GM12864 (cell line): ENCODE measurements around the gene SUGP1.
"Not testable (repeated sequence)": the region's sequence is repeated elsewhere in the genome, so short reads cannot be mapped to it uniquely, and the experiment has no call there.

Experiments
- DNase-seq: peaks from one replicate; pipeline ENCODE4 v3.0.0-alpha.2; 2011; ENCODE audit warnings: low read depth
- H3K4me3 ChIP-seq: 2 replicates; pipeline ENCODE4 v1.5.1; 2011; ENCODE audit warnings: mild to moderate bottlenecking, low read depth, low read length, control low read depth
- CTCF ChIP-seq: IDR thresholded peaks from 2 replicates; pipeline ENCODE4 v1.5.1; 2011; ENCODE audit warnings: low read depth, mild to moderate bottlenecking, moderate library complexity, low read length, control low read depth, inconsistent platforms; ENCODE audit errors: missing control alignments

Gene SUGP1

GRCh38 chr19:19356901-19357566 lies 36.7 kb upstream of the SUGP1 start:
- no peak for DNase-seq
- TF ChIP-seq CTCF: no peak
- no peak overlapping the region for H3K4me3 ChIP-seq

- no peak overlapping the region for H3K4me3 ChIP-seq
- no peak for TF ChIP-seq CTCF
- DNase-seq: no peak
Observed at GRCh38 chr19:19356500-19356899, 36.2 kb upstream of the SUGP1 start.

- H3K4me3 ChIP-seq: no peak overlapping the region
- no peak for DNase-seq
Observed at GRCh38 chr19:19355606-19356139, 35.4 kb upstream of the SUGP1 start.

GRCh38 chr19:19354932-19355331 lies 34.6 kb upstream of the SUGP1 start:
- no peak for DNase-seq
- H3K4me3 ChIP-seq: no peak overlapping the region
- no peak for TF ChIP-seq CTCF

More at GRCh38 chr19:19355606-19356139, 35.4 kb upstream of the SUGP1 start:
- TF ChIP-seq CTCF: no peak

GRCh38 chr19:19354007-19354406 lies 33.7 kb upstream of the SUGP1 start:
- no peak for DNase-seq
- no peak for TF ChIP-seq CTCF
- no peak overlapping the region for H3K4me3 ChIP-seq

- no peak for TF ChIP-seq CTCF
- H3K4me3 ChIP-seq: no peak overlapping the region
- DNase-seq: no peak
Observed at GRCh38 chr19:19352823-19353222, 32.5 kb upstream of the SUGP1 start.

- not testable (repeated sequence) for H3K4me3 ChIP-seq, DNase-seq
Observed at GRCh38 chr19:19350756-19351155, 30.4 kb upstream of the SUGP1 start.
